NCI-H748 treated with DMSO at 0.1 percent for 48 hours (cell line): Measurements from ENCODE around the gene MTARC1.

ENCODE experiments used
- DNase-seq: peaks from one replicate; lab custom pipeline; 2025; lab: John Stamatoyannopoulos, UW

MTARC1 gene

DNA sequence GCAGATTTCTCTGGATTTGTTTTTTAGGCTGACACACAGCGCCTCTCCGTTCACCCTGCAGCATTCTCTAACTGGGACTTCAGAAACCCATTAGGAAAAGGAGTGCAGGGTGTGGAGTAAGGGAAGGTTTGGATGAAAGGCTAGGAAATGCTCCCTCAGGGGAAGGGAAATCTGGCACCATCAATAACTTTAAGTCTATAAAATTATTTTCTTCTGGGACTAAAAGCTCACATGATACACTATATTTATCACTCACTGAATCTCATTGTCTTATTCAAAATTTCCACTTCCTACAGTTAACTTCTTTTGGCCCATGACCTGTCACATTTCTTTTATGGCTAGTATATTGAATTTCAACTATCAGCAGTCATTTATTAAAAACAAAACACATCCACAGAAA, 46.7 kb downstream of the MTARC1 start:
- no peak for DNase-seq

DNA sequence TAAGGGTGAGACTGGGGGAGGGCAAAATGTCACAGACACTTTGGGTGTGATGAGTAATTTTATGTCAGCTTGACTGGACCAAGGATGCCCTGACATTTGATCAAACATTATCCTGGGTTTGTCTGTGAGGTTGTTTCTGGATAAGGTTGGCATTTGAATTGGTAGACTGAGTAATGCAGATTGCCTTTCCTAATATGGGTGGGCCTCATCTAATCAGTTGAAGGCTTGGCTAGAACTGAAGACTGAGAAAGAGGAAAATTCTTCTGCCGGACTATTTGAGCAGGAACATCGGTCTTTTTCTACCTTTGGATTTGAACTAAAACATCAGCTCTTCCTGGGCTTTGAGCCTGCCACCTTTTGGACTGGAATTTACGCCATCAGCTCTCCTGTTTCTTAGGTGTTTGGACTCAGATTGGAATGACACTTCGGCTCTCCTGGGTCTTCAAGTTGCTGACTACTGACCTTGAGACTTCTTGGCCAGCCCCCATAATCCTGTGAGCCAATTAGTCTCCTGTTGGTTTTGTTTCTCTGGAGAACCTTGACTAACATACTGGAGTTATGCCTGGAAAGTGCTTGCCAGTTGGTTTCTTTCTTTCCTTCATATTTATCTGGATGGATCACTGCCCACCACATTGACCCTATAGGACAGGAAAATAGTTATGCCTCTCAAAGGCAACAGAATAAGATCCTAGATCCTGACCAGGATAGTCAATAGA, 47.6 kb downstream of the MTARC1 start:
- no peak for DNase-seq
